NOMO-1 (cell line): ENCODE data around the gene PALD1.
"Not testable (repeated sequence)": the region's sequence is repeated elsewhere in the genome, so short reads cannot be mapped to it uniquely, and the experiment has no call there.

Source experiments
- DNase-seq, 2 experiments: peaks; one replicate each; lab custom pipeline; 2025; ENCODE audit not compliant: unreplicated experiment in 2 of 2; lab: John Stamatoyannopoulos, UW

The PALD1 gene

GRCh38 chr10:70568781-70569495, 90.4 kb downstream of the PALD1 start:
- no peak for DNase-seq

GRCh38 chr10:70571236-70571635, 92.7 kb downstream of the PALD1 start:
- DNase-seq: no peak

- no peak for DNase-seq
Observed at GRCh38 chr10:70571636-70572439, 93.3 kb downstream of the PALD1 start.

GRCh38 chr10:70573599-70574506, 95.3 kb downstream of the PALD1 start:
- no peak for DNase-seq

- no peak for DNase-seq
Observed at GRCh38 chr10:70575486-70575873, 96.9 kb downstream of the PALD1 start.

- DNase-seq: peak; percentile 86 to 88
Observed at GRCh38 chr10:70575874-70576802, 97.6 kb downstream of the PALD1 start.

- no peak for DNase-seq
Observed at GRCh38 chr10:70576803-70577517, 98.4 kb downstream of the PALD1 start.

- DNase-seq: peak; percentile 29 to 64
Observed at GRCh38 chr10:70578371-70578947, 99.9 kb downstream of the PALD1 start.

GRCh38 chr10:70579234-70580002, 100.9 kb downstream of the PALD1 start:
- no peak for DNase-seq

GRCh38 chr10:70581176-70581575, 102.6 kb downstream of the PALD1 start:
- not testable (repeated sequence) for DNase-seq

GRCh38 chr10:70582793-70583668, 104.5 kb downstream of the PALD1 start:
- no peak for DNase-seq

- no peak for DNase-seq
Observed at GRCh38 chr10:70583669-70584037, 105.1 kb downstream of the PALD1 start.

GRCh38 chr10:70584366-70584765, 105.8 kb downstream of the PALD1 start:
- DNase-seq: no peak

- no peak for DNase-seq
Observed at GRCh38 chr10:70584909-70585544, 106.5 kb downstream of the PALD1 start.

GRCh38 chr10:70585578-70586169, 107.1 kb downstream of the PALD1 start:
- no peak for DNase-seq

GRCh38 chr10:70586348-70586930, 107.9 kb downstream of the PALD1 start:
- no peak for DNase-seq
